Measurements from ENCODE around the gene ZP2. TPM values are rescaled to one million over a fixed set of nuclear protein-coding genes. Genes with fewer than 3 reads are reported as not detected.

The ZP2 gene
- total RNA-seq, 1 donor from 2014 or later = not detected

GRCh38 chr16:21217121-21217520 lies 5.7 kb upstream of the ZP2 start:
- H3K9me3 Mint-ChIP-seq (ENCODE audit: low read depth) = peaks cover 11% of the 10 kb centered on the region
- peaks cover 31% of the 10 kb centered on the region for H3K27me3 Mint-ChIP-seq (ENCODE audit: low read depth)
- no peaks in the 10 kb centered on the region for H3K36me3 Mint-ChIP-seq (ENCODE audit: low read depth)
- H3K27ac Mint-ChIP-seq (ENCODE audit: unreplicated experiment) = no peak overlapping the region
- H3K4me3 Mint-ChIP-seq (ENCODE audit: unreplicated experiment) = no peak overlapping the region
- no peak for DNase-seq (ENCODE audit: low spot score)
- H3K4me1 Mint-ChIP-seq (ENCODE audit: low read depth) = no peaks in the 10 kb centered on the region
- no peak for TF ChIP-seq CTCF (IDR thresholded peaks at IDR 0.05)

GRCh38 chr16:21214086-21214485 lies 2.7 kb upstream of the ZP2 start:
- H3K36me3 Mint-ChIP-seq (ENCODE audit: low read depth) = no peaks in the 10 kb centered on the region
- peaks cover 31% of the 10 kb centered on the region for H3K27me3 Mint-ChIP-seq (ENCODE audit: low read depth)
- TF ChIP-seq CTCF (IDR thresholded peaks at IDR 0.05) = no peak
- no peak for DNase-seq (ENCODE audit: low spot score)
- no peaks in the 10 kb centered on the region for H3K4me1 Mint-ChIP-seq (ENCODE audit: low read depth)
- no peak overlapping the region for H3K27ac Mint-ChIP-seq (ENCODE audit: unreplicated experiment)
- peaks cover 2% of the 10 kb centered on the region for H3K9me3 Mint-ChIP-seq (ENCODE audit: low read depth)
- no peak overlapping the region for H3K4me3 Mint-ChIP-seq (ENCODE audit: unreplicated experiment)

GRCh38 chr16:21208446-21209230 lies 2.7 kb downstream of the ZP2 start:
- no peak overlapping the region for H3K4me3 Mint-ChIP-seq (ENCODE audit: unreplicated experiment)

GRCh38 chr16:21206550-21206949 lies 4.8 kb downstream of the ZP2 start:
- peaks cover 36% of the 10 kb centered on the region for H3K27me3 Mint-ChIP-seq (ENCODE audit: low read depth)
- H3K4me3 Mint-ChIP-seq (ENCODE audit: unreplicated experiment) = no peak overlapping the region
- H3K36me3 Mint-ChIP-seq (ENCODE audit: low read depth) = no peaks in the 10 kb centered on the region
- H3K4me1 Mint-ChIP-seq (ENCODE audit: low read depth) = no peaks in the 10 kb centered on the region
- H3K9me3 Mint-ChIP-seq (ENCODE audit: low read depth) = no peaks in the 10 kb centered on the region
- DNase-seq (ENCODE audit: low spot score) = no peak
- TF ChIP-seq CTCF (IDR thresholded peaks at IDR 0.05) = no peak
- H3K27ac Mint-ChIP-seq (ENCODE audit: unreplicated experiment) = no peak overlapping the region

More at GRCh38 chr16:21208446-21209230, 2.7 kb downstream of the ZP2 start:
- Mint-ChIP-seq H3K27ac (ENCODE audit: unreplicated experiment) (no peak overlapping the region), H3K9me3 (ENCODE audit: low read depth) (no peaks in the 10 kb centered on the region), H3K4me1 (ENCODE audit: low read depth) (no peaks in the 10 kb centered on the region), H3K27me3 (ENCODE audit: low read depth) (peaks cover 27% of the 10 kb centered on the region), H3K36me3 (ENCODE audit: low read depth) (no peaks in the 10 kb centered on the region)
- no peak for DNase-seq (ENCODE audit: low spot score)
- TF ChIP-seq CTCF (IDR thresholded peaks at IDR 0.05) = no peak

- Mint-ChIP-seq H3K9me3 (ENCODE audit: low read depth) (no peaks in the 10 kb centered on the region), H3K27ac (ENCODE audit: unreplicated experiment) (no peak overlapping the region), H3K27me3 (ENCODE audit: low read depth) (peaks cover 49% of the 10 kb centered on the region), H3K4me1 (ENCODE audit: low read depth) (no peaks in the 10 kb centered on the region), H3K4me3 (ENCODE audit: unreplicated experiment) (no peak overlapping the region), H3K36me3 (ENCODE audit: low read depth) (no peaks in the 10 kb centered on the region)
- no peak for DNase-seq (ENCODE audit: low spot score)
- TF ChIP-seq CTCF (IDR thresholded peaks at IDR 0.05) = no peak
These were observed 6.1 kb downstream of the ZP2 start for GRCh38 chr16:21205303-21205702.

Measured in chondrocyte (in vitro differentiated cells).